Neural progenitor cell (in vitro differentiated cells): ENCODE results near the gene POLN. TPM values are rescaled to one million over a fixed set of nuclear protein-coding genes. Genes with fewer than 3 reads are reported as not detected.

Source experiments
- DNase-seq: peaks from one replicate; pipeline ENCODE4 v3.0.0-alpha.2; 2016; ENCODE audit warnings: low spot score
- H2AFZ ChIP-seq: fragments of 200-600 bp; sonication (generic); replicated peaks from 2 replicates; pipeline ENCODE4 v1.6.1; 2016; ENCODE audit warnings: antibody characterized with exemption
- H3F3A ChIP-seq: fragments of 200-600 bp; sonication (generic); 2 replicates; pipeline ENCODE4 v1.6.1; 2016; ENCODE audit warnings: antibody characterized with exemption, low read depth
- H3K27ac ChIP-seq: fragments of 200-600 bp; sonication (generic); 2 replicates; pipeline ENCODE4 v1.5.1; 2016; ENCODE audit warnings: mild to moderate bottlenecking
- H3K27me3 ChIP-seq: fragments of 200-600 bp; sonication (generic); 2 replicates; pipeline ENCODE4 v1.6.1; 2016; ENCODE audit warnings: mild to moderate bottlenecking, moderate library complexity
- H3K36me3 ChIP-seq: fragments of 200-600 bp; sonication (generic); 2 replicates; pipeline ENCODE4 v1.5.1; 2016
- H3K4me1 ChIP-seq: fragments of 200-600 bp; sonication (generic); 2 replicates; pipeline ENCODE4 v1.6.1; 2016; ENCODE audit warnings: mixed run types
- H3K4me2 ChIP-seq: fragments of 200-600 bp; sonication (generic); 2 replicates; pipeline ENCODE4 v1.6.1; 2016
- H3K4me3 ChIP-seq: fragments of 200-600 bp; sonication (generic); 2 replicates; pipeline ENCODE4 v1.5.1; 2016
- H3K79me2 ChIP-seq: fragments of 200-600 bp; sonication (generic); 2 replicates; pipeline ENCODE4 v1.6.1; 2016; ENCODE audit warnings: low read depth
- H3K9ac ChIP-seq: fragments of 200-600 bp; sonication (generic); 2 replicates; pipeline ENCODE4 v1.6.1; 2016
- H3K9me3 ChIP-seq: fragments of 200-600 bp; sonication (generic); 2 replicates; pipeline ENCODE4 v1.5.1; 2016; ENCODE audit warnings: low read depth
- H4K20me1 ChIP-seq: fragments of 200-600 bp; sonication (generic); 2 replicates; pipeline ENCODE4 v1.6.1; 2016; ENCODE audit warnings: low read depth
- H3K27ac Mint-ChIP-seq: 3 replicates; pipeline ENCODE4 v1.8.0; 2021; ENCODE audit warnings: mixed read lengths
- H3K27me3 Mint-ChIP-seq: 2 replicates; pipeline ENCODE4 v1.8.0; 2022; ENCODE audit warnings: low read depth, mild to moderate bottlenecking, inconsistent platforms, moderate library complexity, mixed read lengths; ENCODE audit not compliant: insufficient read depth
- H3K36me3 Mint-ChIP-seq: 3 replicates; pipeline ENCODE4 v1.8.0; 2021; ENCODE audit warnings: mixed read lengths
- H3K4me1 Mint-ChIP-seq: 3 replicates; pipeline ENCODE4 v1.8.0; 2021; ENCODE audit warnings: mixed read lengths
- H3K4me3 Mint-ChIP-seq: 3 replicates; pipeline ENCODE4 v1.8.0; 2021; ENCODE audit warnings: mild to moderate bottlenecking, moderate library complexity, mixed read lengths
- H3K9me3 Mint-ChIP-seq: 3 replicates; pipeline ENCODE4 v1.8.0; 2020; ENCODE audit warnings: mixed read lengths
- EZH2 ChIP-seq: fragments of 200-600 bp; sonication (generic); IDR thresholded peaks from 2 replicates; pipeline ENCODE4 v1.6.1; 2017; ENCODE audit warnings: antibody characterized with exemption, mild to moderate bottlenecking, moderate library complexity
- EZH2phosphoT487 ChIP-seq: fragments of 200-600 bp; sonication (generic); IDR thresholded peaks from 2 replicates; pipeline ENCODE4 v1.6.1; 2017; ENCODE audit warnings: antibody characterized with exemption
- total RNA-seq: library from RNA; depleted of rRNA; stranded (reverse); fragments of >200 nt; gene quantifications from 2 replicates; pipeline ENCODE4 v1.2.3, GENCODE V29; 2015; ENCODE audit warnings: low replicate concordance
- TF ChIP-seq, protein P1 (sequence below): fragments of 200-600 bp; sonication (generic); IDR thresholded peaks from 2 replicates; pipeline ENCODE4 v1.5.1; 2017; ENCODE audit warnings: antibody characterized with exemption, mild to moderate bottlenecking

The POLN gene
- total RNA-seq, 1 donor from 2014 or later: 1.7 TPM

DNA sequence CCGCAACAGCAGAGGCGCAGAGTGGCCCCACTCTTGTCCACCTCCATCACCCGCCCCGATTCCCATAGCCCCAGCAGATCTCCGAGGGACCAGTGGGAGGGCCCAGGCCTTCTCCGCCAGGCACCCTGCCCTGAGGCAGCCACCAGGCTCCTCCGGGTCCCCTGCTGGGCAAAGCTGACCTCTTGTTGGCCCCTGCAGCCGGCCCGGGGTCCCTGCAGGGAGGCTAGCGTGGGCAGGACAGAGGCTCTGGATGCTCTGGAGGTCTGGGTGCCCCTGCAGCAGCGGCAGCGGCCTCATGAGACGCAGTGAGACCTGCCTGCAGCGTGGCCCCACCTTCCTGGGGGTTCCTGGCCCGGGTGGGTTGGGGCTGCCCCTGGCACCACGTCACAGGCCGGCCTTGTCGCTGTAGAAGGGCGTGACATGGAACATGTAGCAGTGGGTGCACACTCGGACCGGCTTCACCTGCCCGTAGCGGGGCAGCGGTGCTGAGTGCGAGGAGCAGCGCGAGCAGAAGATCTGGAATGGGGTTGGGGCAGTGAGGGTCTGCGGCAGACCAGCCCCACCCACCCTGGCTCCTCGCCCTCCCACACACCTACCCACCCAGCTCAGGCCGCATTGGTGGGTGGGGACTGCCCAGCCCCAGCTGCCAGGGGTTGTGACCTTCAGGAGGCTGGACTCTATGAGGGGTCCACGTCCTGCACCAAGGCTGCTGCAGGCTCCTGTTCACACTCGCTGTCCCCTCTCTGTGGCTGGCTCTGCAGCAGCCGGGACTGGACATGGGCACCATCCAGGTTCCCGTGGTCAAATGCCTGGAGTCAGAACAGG is 28.6 kb upstream of the POLN start:
- no peak for TF ChIP-seq EZH2phosphoT487
- no peak for TF ChIP-seq EZH2
- TF ChIP-seq, protein P1, sequence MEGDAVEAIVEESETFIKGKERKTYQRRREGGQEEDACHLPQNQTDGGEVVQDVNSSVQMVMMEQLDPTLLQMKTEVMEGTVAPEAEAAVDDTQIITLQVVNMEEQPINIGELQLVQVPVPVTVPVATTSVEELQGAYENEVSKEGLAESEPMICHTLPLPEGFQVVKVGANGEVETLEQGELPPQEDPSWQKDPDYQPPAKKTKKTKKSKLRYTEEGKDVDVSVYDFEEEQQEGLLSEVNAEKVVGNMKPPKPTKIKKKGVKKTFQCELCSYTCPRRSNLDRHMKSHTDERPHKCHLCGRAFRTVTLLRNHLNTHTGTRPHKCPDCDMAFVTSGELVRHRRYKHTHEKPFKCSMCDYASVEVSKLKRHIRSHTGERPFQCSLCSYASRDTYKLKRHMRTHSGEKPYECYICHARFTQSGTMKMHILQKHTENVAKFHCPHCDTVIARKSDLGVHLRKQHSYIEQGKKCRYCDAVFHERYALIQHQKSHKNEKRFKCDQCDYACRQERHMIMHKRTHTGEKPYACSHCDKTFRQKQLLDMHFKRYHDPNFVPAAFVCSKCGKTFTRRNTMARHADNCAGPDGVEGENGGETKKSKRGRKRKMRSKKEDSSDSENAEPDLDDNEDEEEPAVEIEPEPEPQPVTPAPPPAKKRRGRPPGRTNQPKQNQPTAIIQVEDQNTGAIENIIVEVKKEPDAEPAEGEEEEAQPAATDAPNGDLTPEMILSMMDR: no peak
- Mint-ChIP-seq H3K36me3 (no peaks in the 10 kb centered on the region), H3K27me3 (peaks cover 5% of the 10 kb centered on the region), H3K4me1 (peaks cover 20% of the 10 kb centered on the region), H3K9me3 (no peaks in the 10 kb centered on the region), H3K27ac (no peak overlapping the region), H3K4me3 (no peak overlapping the region)
- no peaks in the 10 kb centered on the region for H3K79me2 ChIP-seq
- H3K27me3 ChIP-seq: no peaks in the 10 kb centered on the region
- no peaks in the 10 kb centered on the region for H3K36me3 ChIP-seq
- no peak overlapping the region for H3K9ac ChIP-seq
- H3K4me1 ChIP-seq: peaks cover 10% of the 10 kb centered on the region
- no peak overlapping the region for H3K4me2 ChIP-seq
- H3F3A ChIP-seq: no peaks in the 10 kb centered on the region
- H2AFZ ChIP-seq: no peak overlapping the region
- no peak overlapping the region for H3K4me3 ChIP-seq
- no peaks in the 10 kb centered on the region for H3K9me3 ChIP-seq
- no peak overlapping the region for H3K27ac ChIP-seq
- H4K20me1 ChIP-seq: no peaks in the 10 kb centered on the region
- DNase-seq: no peak

DNA sequence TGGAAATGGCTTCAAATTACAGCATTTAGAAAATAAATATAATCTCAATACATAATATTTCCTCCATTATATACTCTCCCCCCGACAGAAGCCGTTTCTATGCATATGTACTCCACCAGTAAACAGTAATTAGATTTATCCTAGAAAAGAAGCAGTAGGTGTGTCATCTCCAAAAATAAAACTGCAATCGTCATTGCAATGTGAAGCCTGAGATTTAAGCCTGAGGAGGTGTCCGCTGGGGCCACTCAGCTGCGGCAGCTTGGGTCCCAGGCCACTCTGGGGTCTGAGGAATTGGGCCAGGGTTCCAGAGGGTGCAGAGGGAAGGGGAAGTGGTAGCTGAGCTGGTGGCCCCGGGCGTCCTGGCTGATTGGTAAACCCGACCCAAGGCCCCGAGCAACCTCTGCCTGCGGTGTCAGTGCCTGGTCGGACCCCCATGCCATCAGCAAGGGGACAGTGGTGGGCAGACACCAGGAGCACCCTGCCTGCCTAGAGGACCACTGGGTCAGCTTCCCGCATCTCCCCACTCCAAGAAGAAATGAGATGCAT is 27.8 kb upstream of the POLN start:
- Mint-ChIP-seq H3K4me3 (no peak overlapping the region), H3K36me3 (no peaks in the 10 kb centered on the region)
- TF ChIP-seq EZH2phosphoT487 (no peak), EZH2 (no peak)
- TF ChIP-seq, protein P1: no peak

DNA sequence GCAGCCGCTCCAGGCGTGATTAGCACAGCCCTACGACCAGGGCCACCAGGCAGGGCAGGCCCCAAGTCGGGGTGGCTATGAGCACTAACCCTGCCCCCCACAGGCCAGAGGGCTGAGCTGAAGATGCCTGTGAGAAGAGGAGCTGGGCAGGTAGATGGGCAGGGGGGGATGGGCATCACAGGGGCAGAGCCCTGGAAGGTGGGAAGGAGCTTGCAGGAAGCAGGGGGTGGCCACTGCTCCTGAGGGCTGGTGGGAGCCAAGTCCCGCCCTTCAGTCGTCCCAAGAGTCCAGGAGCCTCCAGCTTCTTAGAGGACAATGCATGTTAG is 27.2 kb upstream of the POLN start:
- no peaks in the 10 kb centered on the region for H3K79me2 ChIP-seq
- H3K27me3 ChIP-seq: no peaks in the 10 kb centered on the region
- no peak for TF ChIP-seq EZH2phosphoT487
- no peak for TF ChIP-seq EZH2
- TF ChIP-seq, protein P1: no peak
- no peaks in the 10 kb centered on the region for H4K20me1 ChIP-seq
- H3K36me3 Mint-ChIP-seq: no peaks in the 10 kb centered on the region
- H3K27ac ChIP-seq: no peak overlapping the region
- H3K9me3 ChIP-seq: no peaks in the 10 kb centered on the region
- H3K9ac ChIP-seq: no peak overlapping the region
- no peak overlapping the region for H3K4me2 ChIP-seq
- H3F3A ChIP-seq: peaks cover 2% of the 10 kb centered on the region
- H3K36me3 ChIP-seq: no peaks in the 10 kb centered on the region
- peaks cover 13% of the 10 kb centered on the region for H3K4me1 ChIP-seq
- H3K9me3 Mint-ChIP-seq: no peaks in the 10 kb centered on the region
- DNase-seq: peak; percentile 26
- H3K4me3 Mint-ChIP-seq: no peak overlapping the region
- H3K4me1 Mint-ChIP-seq: peaks cover 18% of the 10 kb centered on the region
- peaks cover 5% of the 10 kb centered on the region for H3K27me3 Mint-ChIP-seq
- no peak overlapping the region for H3K4me3 ChIP-seq
- no peak overlapping the region for H3K27ac Mint-ChIP-seq
- H2AFZ ChIP-seq: peak overlapping the region; percentile 72

More for the DNA sequence above, 27.8 kb upstream of the POLN start:
- Mint-ChIP-seq H3K27ac (no peak overlapping the region), H3K27me3 (peaks cover 5% of the 10 kb centered on the region), H3K9me3 (no peaks in the 10 kb centered on the region), H3K4me1 (peaks cover 20% of the 10 kb centered on the region)
- Histone ChIP-seq H3K4me1 (peaks cover 10% of the 10 kb centered on the region), H3K4me2 (no peak overlapping the region), H3K9ac (no peak overlapping the region), H4K20me1 (no peaks in the 10 kb centered on the region), H3K9me3 (no peaks in the 10 kb centered on the region), H3K4me3 (no peak overlapping the region), H3F3A (no peaks in the 10 kb centered on the region), H3K79me2 (no peaks in the 10 kb centered on the region), H3K27ac (no peak overlapping the region), H2AFZ (no peak overlapping the region), H3K27me3 (no peaks in the 10 kb centered on the region), H3K36me3 (no peaks in the 10 kb centered on the region)
- no peak for DNase-seq
